Measurements from ENCODE around the gene ZNF281.

GRCh38 chr1:200399860-200400259 is 10.0 kb downstream of the ZNF281 start:
- TF ChIP-seq CTCF (IDR thresholded peaks at IDR 0.05 in 8 of 11, conservative IDR thresholded peaks at IDR 0.05 in 3 of 11) = no peak
- TF ChIP-seq POLR2A (IDR thresholded peaks at IDR 0.05) = no peak
- TF ChIP-seq POLR2AphosphoS5 (IDR thresholded peaks at IDR 0.05) = no peak

All from spleen (tissue), 7 donors.